ENCODE results near the gene CTSE. TPM values are rescaled to one million over a fixed set of nuclear protein-coding genes. Genes with fewer than 3 reads are reported as not detected.

The CTSE gene
- total and polyA plus RNA-seq, 9 donors: 0.13 to 1.1 (median 0.80) TPM; not detected in 4

DNA sequence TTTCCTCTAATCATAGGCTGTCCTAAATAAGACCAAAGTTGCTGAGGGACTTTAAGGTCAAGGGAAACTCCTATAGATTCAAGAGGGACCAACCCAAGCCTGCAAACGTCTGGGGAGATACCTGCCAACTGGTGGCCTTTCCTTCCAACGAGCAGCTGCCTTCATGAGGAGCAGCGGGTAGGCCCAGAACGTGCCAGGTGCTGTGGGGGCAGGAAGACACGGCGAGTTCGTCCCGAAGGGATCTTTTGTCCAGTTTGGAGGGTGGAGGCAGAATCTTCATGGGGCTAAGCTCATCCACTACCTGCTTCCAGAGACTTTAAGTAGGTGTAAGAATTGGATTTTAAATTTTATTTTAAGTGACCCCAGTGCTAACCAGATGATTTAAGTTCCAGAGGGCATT lies 54.5 kb downstream of the CTSE start:
- H3K27ac ChIP-seq: no peak overlapping the region
- TF ChIP-seq EP300 (IDR thresholded peaks at IDR 0.05) (no peak), POLR2A (IDR thresholded peaks at IDR 0.05) (no peak)
- TF ChIP-seq, protein P1, sequence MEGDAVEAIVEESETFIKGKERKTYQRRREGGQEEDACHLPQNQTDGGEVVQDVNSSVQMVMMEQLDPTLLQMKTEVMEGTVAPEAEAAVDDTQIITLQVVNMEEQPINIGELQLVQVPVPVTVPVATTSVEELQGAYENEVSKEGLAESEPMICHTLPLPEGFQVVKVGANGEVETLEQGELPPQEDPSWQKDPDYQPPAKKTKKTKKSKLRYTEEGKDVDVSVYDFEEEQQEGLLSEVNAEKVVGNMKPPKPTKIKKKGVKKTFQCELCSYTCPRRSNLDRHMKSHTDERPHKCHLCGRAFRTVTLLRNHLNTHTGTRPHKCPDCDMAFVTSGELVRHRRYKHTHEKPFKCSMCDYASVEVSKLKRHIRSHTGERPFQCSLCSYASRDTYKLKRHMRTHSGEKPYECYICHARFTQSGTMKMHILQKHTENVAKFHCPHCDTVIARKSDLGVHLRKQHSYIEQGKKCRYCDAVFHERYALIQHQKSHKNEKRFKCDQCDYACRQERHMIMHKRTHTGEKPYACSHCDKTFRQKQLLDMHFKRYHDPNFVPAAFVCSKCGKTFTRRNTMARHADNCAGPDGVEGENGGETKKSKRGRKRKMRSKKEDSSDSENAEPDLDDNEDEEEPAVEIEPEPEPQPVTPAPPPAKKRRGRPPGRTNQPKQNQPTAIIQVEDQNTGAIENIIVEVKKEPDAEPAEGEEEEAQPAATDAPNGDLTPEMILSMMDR (IDR thresholded peaks at IDR 0.05): no peak
- no peaks in the 10 kb centered on the region for H3K4me1 ChIP-seq (ENCODE audit: insufficient read depth)
- H3K36me3 ChIP-seq: no peaks in the 10 kb centered on the region
- intact Hi-C loops (cut with DNase I): loop anchor here in 1 of 4 donors (5.0 kb wide), 1 partner anchor 47 kb away; no protein-coding TSS in a partner anchor
- no peaks in the 10 kb centered on the region for H3K27me3 ChIP-seq
- WGBS, 3 donors: 89 to 92% (median 90%) methylated on average over 8 of the region's 8 CpGs
- H3K4me3 ChIP-seq: no peak overlapping the region
- H3K9me3 ChIP-seq: no peaks in the 10 kb centered on the region
- no peak for DNase-seq

DNA sequence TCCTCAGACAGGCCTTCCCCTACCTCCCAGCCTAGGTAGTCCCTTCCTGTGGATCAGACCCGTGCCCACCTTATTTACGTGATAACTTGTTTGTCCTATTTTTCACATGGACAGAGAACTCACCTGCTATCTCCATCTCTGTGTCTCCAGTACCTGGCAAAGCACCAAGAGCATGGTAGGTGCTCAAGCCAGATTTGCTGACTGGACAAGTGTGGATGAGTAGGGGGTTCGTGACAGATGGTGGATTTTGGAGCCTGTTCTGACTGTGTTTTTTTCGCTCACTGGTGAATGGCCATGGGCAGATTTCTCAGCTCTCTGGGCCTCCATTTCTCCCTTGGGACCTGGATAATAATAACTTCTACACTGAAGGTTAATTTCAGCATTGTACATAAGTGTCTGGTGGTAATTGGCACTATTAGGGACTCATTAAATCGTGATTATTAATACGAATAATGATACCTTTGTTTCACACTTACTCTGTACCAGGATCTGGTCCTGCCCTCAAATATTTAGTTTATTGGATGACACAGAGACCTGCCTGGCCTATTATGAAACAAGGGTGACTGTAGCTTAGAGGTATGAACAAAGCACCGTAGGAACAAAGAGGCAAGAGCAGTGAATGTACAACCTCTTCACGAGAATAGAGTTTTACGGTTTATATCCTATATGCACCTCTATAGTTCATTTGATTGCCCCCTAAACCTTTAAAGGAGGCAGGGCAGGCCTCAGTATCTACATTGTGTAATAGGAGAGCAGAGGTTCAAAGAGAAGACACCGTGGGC lies 56.0 kb downstream of the CTSE start:
- TF ChIP-seq, protein P1 (IDR thresholded peaks at IDR 0.05): no peak
- TF ChIP-seq POLR2A (IDR thresholded peaks at IDR 0.05) (no peak), EP300 (IDR thresholded peaks at IDR 0.05) (no peak)
- Histone ChIP-seq H3K4me3 (no peak overlapping the region), H3K27me3 (no peaks in the 10 kb centered on the region), H3K27ac (no peak overlapping the region), H3K36me3 (no peaks in the 10 kb centered on the region), H3K4me1 (ENCODE audit: insufficient read depth) (no peaks in the 10 kb centered on the region), H3K9me3 (no peaks in the 10 kb centered on the region)
- DNase-seq: no peak
- intact Hi-C loops (cut with DNase I): loop anchor here in 1 of 4 donors (5.0 kb wide), 1 partner anchor 45 kb away; no protein-coding TSS in a partner anchor
- WGBS, 3 donors: 78 to 91% (median 85%) methylated on average over 10 of the region's 10 CpGs

DNA sequence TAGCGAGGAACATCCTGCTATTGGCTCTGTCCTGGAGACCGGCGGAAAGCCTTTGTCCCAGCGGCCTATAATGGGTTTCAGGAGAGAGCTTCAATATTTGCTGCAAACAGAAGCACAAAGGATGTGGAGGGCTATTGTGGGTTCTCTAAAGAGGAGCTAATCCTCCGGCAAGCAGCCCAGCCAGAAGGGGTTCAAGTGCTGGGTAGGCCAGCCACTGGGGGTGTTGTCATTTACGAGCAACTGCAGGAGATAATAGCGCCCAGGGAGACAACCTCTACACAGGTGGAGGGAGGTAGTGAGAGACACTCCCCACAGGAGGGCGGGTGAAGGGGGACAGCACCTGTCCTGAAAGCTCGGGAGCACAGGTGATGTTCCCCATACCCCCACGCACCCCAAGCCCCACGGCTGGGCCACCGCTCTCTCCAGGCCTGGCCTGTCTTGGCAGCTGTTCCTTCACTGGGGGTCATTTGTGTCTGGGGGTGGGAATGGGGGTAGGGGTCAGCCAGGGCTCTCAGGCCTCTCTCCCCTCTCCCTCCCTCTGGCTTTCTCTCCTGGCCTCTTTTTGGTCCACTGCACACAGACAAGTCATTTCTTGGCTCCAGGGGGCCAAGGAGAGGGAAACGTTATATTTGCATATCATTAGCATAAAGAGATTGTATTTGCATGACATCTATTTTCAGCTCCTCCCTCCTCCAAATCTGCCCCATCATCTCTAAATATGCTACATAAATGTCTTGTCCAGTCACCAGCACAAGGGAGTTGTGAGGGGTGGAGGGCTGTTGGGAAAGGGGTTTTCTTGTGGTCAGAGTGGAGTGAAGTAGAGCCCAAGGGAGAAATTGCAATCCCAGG lies 58.4 kb downstream of the CTSE start:
- Histone ChIP-seq H3K27me3 (no peaks in the 10 kb centered on the region), H3K4me3 (no peak overlapping the region), H3K36me3 (no peaks in the 10 kb centered on the region), H3K4me1 (ENCODE audit: insufficient read depth) (peaks cover 5% of the 10 kb centered on the region), H3K27ac (no peak overlapping the region), H3K9me3 (no peaks in the 10 kb centered on the region)
- no peak for DNase-seq
- TF ChIP-seq EP300 (IDR thresholded peaks at IDR 0.05) (no peak), POLR2A (IDR thresholded peaks at IDR 0.05) (no peak)
- TF ChIP-seq, protein P1 (IDR thresholded peaks at IDR 0.05): no peak
- WGBS, 3 donors: 84 to 91% (median 86%) methylated on average over 13 of the region's 13 CpGs
- intact Hi-C loops (cut with DNase I): loop anchor here in 1 of 4 donors (5.0 kb wide), 1 partner anchor 43 kb away; no protein-coding TSS in a partner anchor

DNA sequence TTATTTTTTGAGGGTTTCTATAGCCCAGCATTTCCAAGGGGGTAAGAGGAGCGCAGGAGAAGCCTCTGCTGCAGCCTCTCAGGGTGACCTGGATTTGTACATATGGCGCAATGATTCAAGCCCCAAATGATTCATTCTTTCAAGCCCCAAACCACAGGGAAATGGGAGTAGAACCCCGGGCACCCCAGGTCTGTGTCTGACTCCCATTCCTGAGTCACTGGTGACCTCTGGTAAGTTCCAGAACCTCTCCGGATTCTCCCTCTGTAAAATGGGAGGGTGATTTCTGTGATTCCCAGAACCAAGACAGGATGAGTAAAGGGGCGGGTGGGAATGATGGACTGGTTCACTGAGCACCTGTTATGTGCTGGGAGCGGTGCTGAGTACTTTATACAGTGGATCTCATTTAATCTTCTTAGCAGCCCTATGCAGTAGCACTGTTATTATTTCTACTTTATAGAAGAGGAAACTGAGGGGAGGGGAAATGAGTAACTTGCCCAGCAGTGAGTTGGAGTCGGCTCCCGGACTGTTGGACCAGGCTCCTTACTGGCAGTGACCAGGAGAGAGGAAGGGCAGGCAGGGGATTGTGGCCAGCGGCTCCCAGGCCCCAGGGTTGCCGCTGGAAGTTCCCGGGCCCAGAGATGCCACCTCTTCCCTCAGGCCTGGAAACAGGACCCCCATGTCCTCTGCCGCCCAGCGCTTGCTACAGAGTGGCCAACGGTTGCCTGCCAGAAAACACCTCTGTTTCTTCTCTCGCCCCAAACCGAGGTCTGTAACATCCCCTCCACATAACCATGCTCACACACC lies 60.1 kb downstream of the CTSE start:
- intact Hi-C loops (cut with DNase I): no loop called here
- Histone ChIP-seq H3K27ac (no peak overlapping the region), H3K4me1 (ENCODE audit: insufficient read depth) (peaks cover 5% of the 10 kb centered on the region), H3K4me3 (no peak overlapping the region), H3K27me3 (no peaks in the 10 kb centered on the region), H3K9me3 (no peaks in the 10 kb centered on the region), H3K36me3 (no peaks in the 10 kb centered on the region)
- TF ChIP-seq, protein P1 (IDR thresholded peaks at IDR 0.05): no peak
- TF ChIP-seq EP300 (IDR thresholded peaks at IDR 0.05): no peak
- no peak for DNase-seq
- 85 to 91% (median 86%) methylated on average over 16 of the region's 16 CpGs for WGBS, 3 donors

Measured in ovary (tissue), 9 donors.